Right lobe of liver (tissue), 6 donors: ENCODE results near the gene DNAH8. TPM values are rescaled to one million over a fixed set of nuclear protein-coding genes. Genes with fewer than 3 reads are reported as not detected.

Experiments used
- ATAC-seq, 4 donors: fragments of 200-7000 bp; cut with Tn5 transposase; one replicate each; pipeline ENCODE4 v1.9.1; 2020; ENCODE audit warnings: mild to moderate bottlenecking in 4 of 4, moderate library complexity in 4 of 4
- DNase-seq, 3 donors: peaks; one replicate each; pipeline ENCODE4 v3.0.0-alpha.2; 2020
- H3K27ac ChIP-seq, 3 donors: fragments of 200-600 bp; one replicate each; pipeline ENCODE4 v1.8.0; 2022
- H3K27me3 ChIP-seq, 2 donors: fragments of 200-600 bp; one replicate each; pipeline ENCODE4 v1.8.0; 2022
- H3K36me3 ChIP-seq, 4 donors: fragments of 200-600 bp; sonication (generic) in 1 of 4; one replicate each; pipeline versions ENCODE4 v1.5.1 to v1.8.0; 2017 to 2022; ENCODE audit warnings: control low read depth in 1 of 4
- H3K4me1 ChIP-seq, 4 donors: fragments of 200-600 bp; sonication (generic) in 1 of 4; one replicate each; pipeline versions ENCODE4 v1.5.1 to v1.8.0; 2017 to 2022; ENCODE audit warnings: control low read depth in 1 of 4
- H3K4me3 ChIP-seq, 3 donors: fragments of 200-600 bp; one replicate each; pipeline ENCODE4 v1.8.0; 2022
- H3K9me3 ChIP-seq, 4 donors: fragments of 200-600 bp; sonication (generic) in 1 of 4; one replicate each; pipeline versions ENCODE4 v1.5.1 to v1.8.0; 2017 to 2022; ENCODE audit warnings: control low read depth in 1 of 4
- POLR2A ChIP-seq: fragments of 450-650 bp; IDR thresholded peaks from one replicate; pipeline ENCODE4 v1.6.1; 2017; ENCODE audit warnings: antibody characterized with exemption, mild to moderate bottlenecking
- WGBS: methylation state at CpG from one replicate; pipeline ENCODE4 v1.1.6; 2018; ENCODE audit warnings: low coverage, low lambda C conversion rate; ENCODE audit not compliant: insufficient coverage; ENCODE audit errors: missing lambda C conversion rate; 5-methylcytosine and 5-hydroxymethylcytosine counted together
- intact Hi-C, 2 donors: fragments of 100-400 bp; cut with DNase I; formaldehyde crosslinking; loops; one replicate each; pipeline versions ENCODE4 v1.11.2 to v1.14.1; 2022
- total RNA-seq, 6 experiments: library from RNA; depleted of rRNA in 2 of 6; stranded (reverse); fragments of >200 nt in 2 of 6; fragmentation: NEBNext Ultra II Directional in 3 of 6; extraction: Animal tissue kit (Norgen Biotek cat#: 25700) in 3 of 6; gene quantifications; one replicate each; pipeline versions ENCODE4 v1.1.0 to v1.2.4, GENCODE V29; 2016 to 2023
- TF ChIP-seq, protein P1 (sequence below), 4 donors: fragments of 200-600 bp in 3 of 4; fragments of 450-650 bp in 1 of 4; IDR thresholded peaks; one replicate each; pipeline versions ENCODE4 v1.5.1 to v1.8.0; 2016 to 2022; ENCODE audit warnings: antibody characterized with exemption in 4 of 4, mild to moderate bottlenecking in 2 of 4
- donor health status: DM: no; HTN: yes; CAD: no.
- donor health status: DM: no; HTN: no; CAD: no.
- donor health status: DM: no; HTN: no; CAD: no.
- donor health status: DM: no; HTN: yes; CAD: no.
- donor health status: DM: no; HTN: yes; CAD: no.

The DNAH8 gene
- total RNA-seq, 6 experiments from 2014 or later = 0.02 TPM; not detected in 5

- Histone ChIP-seq H3K36me3 (no peaks in the 10 kb centered on the region), H3K27ac (no peak overlapping the region), H3K4me3 (no peak overlapping the region), H3K9me3 (no peaks in the 10 kb centered on the region), H3K4me1 (no peaks in the 10 kb centered on the region), H3K27me3 (no peaks in the 10 kb centered on the region)
- 0% methylated on average over 1 of the region's 1 CpG for WGBS
- TF ChIP-seq POLR2A = no peak
- TF ChIP-seq, protein P1, sequence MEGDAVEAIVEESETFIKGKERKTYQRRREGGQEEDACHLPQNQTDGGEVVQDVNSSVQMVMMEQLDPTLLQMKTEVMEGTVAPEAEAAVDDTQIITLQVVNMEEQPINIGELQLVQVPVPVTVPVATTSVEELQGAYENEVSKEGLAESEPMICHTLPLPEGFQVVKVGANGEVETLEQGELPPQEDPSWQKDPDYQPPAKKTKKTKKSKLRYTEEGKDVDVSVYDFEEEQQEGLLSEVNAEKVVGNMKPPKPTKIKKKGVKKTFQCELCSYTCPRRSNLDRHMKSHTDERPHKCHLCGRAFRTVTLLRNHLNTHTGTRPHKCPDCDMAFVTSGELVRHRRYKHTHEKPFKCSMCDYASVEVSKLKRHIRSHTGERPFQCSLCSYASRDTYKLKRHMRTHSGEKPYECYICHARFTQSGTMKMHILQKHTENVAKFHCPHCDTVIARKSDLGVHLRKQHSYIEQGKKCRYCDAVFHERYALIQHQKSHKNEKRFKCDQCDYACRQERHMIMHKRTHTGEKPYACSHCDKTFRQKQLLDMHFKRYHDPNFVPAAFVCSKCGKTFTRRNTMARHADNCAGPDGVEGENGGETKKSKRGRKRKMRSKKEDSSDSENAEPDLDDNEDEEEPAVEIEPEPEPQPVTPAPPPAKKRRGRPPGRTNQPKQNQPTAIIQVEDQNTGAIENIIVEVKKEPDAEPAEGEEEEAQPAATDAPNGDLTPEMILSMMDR (IDR thresholded peaks at IDR 0.05) = no peak
- DNase-seq (no peak), ATAC-seq (peak; percentile 35 to 76 (median 54))
- intact Hi-C loops = no loop called here
These were observed 348.4 kb downstream of the DNAH8 start for GRCh38 chr6:39063526-39063925.

GRCh38 chr6:39065561-39065960, 350.4 kb downstream of the DNAH8 start:
- WGBS = 80% methylated on average over 3 of the region's 8 CpGs
- DNase-seq = no peak
- intact Hi-C loops = no loop called here

GRCh38 chr6:39068391-39068790, 353.3 kb downstream of the DNAH8 start:
- WGBS = 55% methylated on average over 6 of the region's 7 CpGs
- intact Hi-C loops = no loop called here
- H3K27ac ChIP-seq = no peak overlapping the region
- no peak for TF ChIP-seq POLR2A
- TF ChIP-seq, protein P1 (IDR thresholded peaks at IDR 0.05) = no peak
- no peaks in the 10 kb centered on the region for H3K27me3 ChIP-seq
- H3K4me3 ChIP-seq = no peak overlapping the region
- no peak for DNase-seq
- peak in 1 of 4 donors; percentile 18 for ATAC-seq
- H3K36me3 ChIP-seq = no peaks in the 10 kb centered on the region
- H3K4me1 ChIP-seq = no peaks in the 10 kb centered on the region
- no peaks in the 10 kb centered on the region for H3K9me3 ChIP-seq

More at GRCh38 chr6:39065561-39065960, 350.4 kb downstream of the DNAH8 start:
- Histone ChIP-seq H3K27ac (no peak overlapping the region), H3K4me1 (no peaks in the 10 kb centered on the region), H3K9me3 (no peaks in the 10 kb centered on the region), H3K36me3 (no peaks in the 10 kb centered on the region), H3K27me3 (no peaks in the 10 kb centered on the region), H3K4me3 (no peak overlapping the region)
- TF ChIP-seq, protein P1 (IDR thresholded peaks at IDR 0.05) = no peak
- TF ChIP-seq POLR2A = no peak
- ATAC-seq = no peak

- Histone ChIP-seq H3K4me1 (no peaks in the 10 kb centered on the region), H3K4me3 (no peak overlapping the region), H3K27ac (no peak overlapping the region), H3K36me3 (no peaks in the 10 kb centered on the region), H3K9me3 (no peaks in the 10 kb centered on the region), H3K27me3 (no peaks in the 10 kb centered on the region)
- DNase-seq (no peak), ATAC-seq (peak in 1 of 4 donors; percentile 20)
- 88% methylated on average over 4 of the region's 9 CpGs for WGBS
- TF ChIP-seq POLR2A = no peak
- TF ChIP-seq, protein P1 (IDR thresholded peaks at IDR 0.05) = no peak
- intact Hi-C loops = loop anchor here in 1 of 2 donors (10.0 kb wide), 1 partner anchor 88 kb away; no protein-coding TSS in a partner anchor
These were observed 357.7 kb downstream of the DNAH8 start for GRCh38 chr6:39072830-39073229.
